OCI-LY1 (cell line): ENCODE results near the gene SH3PXD2A.

ENCODE experiments used
- EZH2 ChIP-seq: fragments of 200-600 bp; sonication (generic), shearing (Covaris generic); IDR thresholded peaks from 2 replicates; pipeline ENCODE4 v1.8.0; 2017; ENCODE audit warnings: borderline replicate concordance, mixed run types, mild to moderate bottlenecking, antibody characterized with exemption, low read length, moderate library complexity, mixed read lengths
- TF ChIP-seq, protein P1 (sequence below): fragments of 200-600 bp; sonication (generic), shearing (Covaris generic); IDR thresholded peaks from 2 replicates; pipeline ENCODE4 v1.5.1; 2017; ENCODE audit warnings: mild to moderate bottlenecking, antibody characterized with exemption, low read length, moderate library complexity, mixed read lengths

- TF ChIP-seq, protein P1, sequence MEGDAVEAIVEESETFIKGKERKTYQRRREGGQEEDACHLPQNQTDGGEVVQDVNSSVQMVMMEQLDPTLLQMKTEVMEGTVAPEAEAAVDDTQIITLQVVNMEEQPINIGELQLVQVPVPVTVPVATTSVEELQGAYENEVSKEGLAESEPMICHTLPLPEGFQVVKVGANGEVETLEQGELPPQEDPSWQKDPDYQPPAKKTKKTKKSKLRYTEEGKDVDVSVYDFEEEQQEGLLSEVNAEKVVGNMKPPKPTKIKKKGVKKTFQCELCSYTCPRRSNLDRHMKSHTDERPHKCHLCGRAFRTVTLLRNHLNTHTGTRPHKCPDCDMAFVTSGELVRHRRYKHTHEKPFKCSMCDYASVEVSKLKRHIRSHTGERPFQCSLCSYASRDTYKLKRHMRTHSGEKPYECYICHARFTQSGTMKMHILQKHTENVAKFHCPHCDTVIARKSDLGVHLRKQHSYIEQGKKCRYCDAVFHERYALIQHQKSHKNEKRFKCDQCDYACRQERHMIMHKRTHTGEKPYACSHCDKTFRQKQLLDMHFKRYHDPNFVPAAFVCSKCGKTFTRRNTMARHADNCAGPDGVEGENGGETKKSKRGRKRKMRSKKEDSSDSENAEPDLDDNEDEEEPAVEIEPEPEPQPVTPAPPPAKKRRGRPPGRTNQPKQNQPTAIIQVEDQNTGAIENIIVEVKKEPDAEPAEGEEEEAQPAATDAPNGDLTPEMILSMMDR: no peak
- no peak for TF ChIP-seq EZH2
Measured at GRCh38 chr10:103838070-103838395, 17.3 kb downstream of the SH3PXD2A start.
